ENCODE measurements around the gene ALDH3A2. TPM values are rescaled to one million over a fixed set of nuclear protein-coding genes. Genes with fewer than 3 reads are reported as not detected.

The ALDH3A2 gene
- total and polyA plus RNA-seq, 9 donors = 26.6 to 39.4 (median 32.9) TPM

- H3K4me1 ChIP-seq (ENCODE audit: control insufficient read depth, insufficient read depth, low read length) = peaks cover 38% of the 10 kb centered on the region
- no peak overlapping the region for H3K4me3 ChIP-seq (ENCODE audit: low read length)
- peak; percentile 54 for DNase-seq
- H3K27ac ChIP-seq (ENCODE audit: low read length) = peak overlapping the region; percentile 74
- no peaks in the 10 kb centered on the region for H3K36me3 ChIP-seq (ENCODE audit: control insufficient read depth, insufficient read depth, low read length)
- no peaks in the 10 kb centered on the region for H3K27me3 ChIP-seq (ENCODE audit: control insufficient read depth, insufficient read depth, low read length)
- WGBS (ENCODE audit: insufficient coverage) = 65% methylated on average over 10 of the region's 10 CpGs
- H3K9me3 ChIP-seq (replicated peaks; ENCODE audit: control insufficient read depth, low read depth, low read length) = no peaks in the 10 kb centered on the region
Measured at GRCh38 chr17:19703106-19703827, 54.7 kb downstream of the ALDH3A2 start.

GRCh38 chr17:19703828-19704613 is 55.5 kb downstream of the ALDH3A2 start:
- whole genome bisulfite sequencing (ENCODE audit: insufficient coverage) = 46% methylated on average over 11 of the region's 17 CpGs
- Histone ChIP-seq H3K36me3 (ENCODE audit: control insufficient read depth, insufficient read depth, low read length) (no peaks in the 10 kb centered on the region), H3K4me1 (ENCODE audit: control insufficient read depth, insufficient read depth, low read length) (peaks cover 38% of the 10 kb centered on the region), H3K27ac (ENCODE audit: low read length) (peak overlapping the region; percentile 74), H3K9me3 (replicated peaks; ENCODE audit: control insufficient read depth, low read depth, low read length) (no peaks in the 10 kb centered on the region), H3K27me3 (ENCODE audit: control insufficient read depth, insufficient read depth, low read length) (no peaks in the 10 kb centered on the region), H3K4me3 (ENCODE audit: low read length) (no peak overlapping the region)
- DNase-seq = no peak

GRCh38 chr17:19705201-19705600 is 56.6 kb downstream of the ALDH3A2 start:
- Histone ChIP-seq H3K4me3 (ENCODE audit: low read length) (no peak overlapping the region), H3K36me3 (ENCODE audit: control insufficient read depth, insufficient read depth, low read length) (no peaks in the 10 kb centered on the region), H3K9me3 (replicated peaks; ENCODE audit: control insufficient read depth, low read depth, low read length) (no peaks in the 10 kb centered on the region), H3K27ac (ENCODE audit: low read length) (no peak overlapping the region), H3K27me3 (ENCODE audit: control insufficient read depth, insufficient read depth, low read length) (no peaks in the 10 kb centered on the region), H3K4me1 (ENCODE audit: control insufficient read depth, insufficient read depth, low read length) (peaks cover 38% of the 10 kb centered on the region)
- no peak for DNase-seq
- 94% methylated on average over 9 of the region's 13 CpGs for WGBS (ENCODE audit: insufficient coverage)

DNA sequence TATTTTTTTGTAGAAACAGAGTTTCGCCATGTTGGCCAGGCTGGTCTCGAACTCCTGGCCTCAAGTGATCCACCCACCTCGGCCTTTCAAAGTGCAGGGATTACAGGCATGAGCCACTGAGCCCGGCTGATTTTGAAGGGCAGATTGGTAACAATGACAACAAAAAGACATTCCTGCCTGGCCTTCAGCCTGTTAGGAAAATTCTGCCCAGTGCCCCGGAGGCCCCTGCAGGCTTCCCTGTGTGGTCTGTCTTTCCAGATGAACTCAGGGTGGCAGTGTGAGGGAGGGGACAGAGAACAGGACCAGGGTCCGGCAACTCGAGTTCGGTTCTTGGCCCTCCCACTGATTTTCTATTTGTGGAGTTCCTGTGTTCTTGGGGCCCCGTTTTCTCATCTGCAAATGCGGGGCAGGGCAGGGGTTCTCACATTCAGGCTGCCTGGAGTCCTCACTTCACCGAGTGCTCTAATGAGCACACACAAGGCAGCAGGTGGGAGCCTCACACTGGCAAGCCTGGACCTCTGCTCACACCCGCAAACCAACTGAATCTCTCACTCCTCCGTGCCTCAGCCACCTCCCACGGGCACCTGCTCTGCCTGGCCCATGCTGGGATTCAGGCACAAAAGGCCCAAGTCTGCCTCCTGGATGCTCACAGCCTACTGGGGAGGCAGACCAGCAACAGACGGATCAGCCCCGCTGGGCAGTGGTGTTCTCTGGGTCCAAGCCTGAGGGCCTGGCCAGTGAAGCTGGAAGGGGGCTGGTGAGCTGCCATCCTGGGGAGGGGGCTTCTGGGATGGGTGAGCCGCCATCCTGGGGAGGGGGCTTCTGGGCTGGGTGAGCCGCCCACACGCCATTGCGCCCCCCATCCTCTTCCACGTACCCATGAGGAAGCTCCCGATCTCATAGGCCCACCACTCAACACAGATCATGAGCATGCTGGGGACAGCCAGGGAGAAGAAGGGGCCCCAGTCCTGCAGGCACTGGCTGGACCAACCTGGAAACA is 57.5 kb downstream of the ALDH3A2 start:
- Histone ChIP-seq H3K4me3 (ENCODE audit: low read length) (no peak overlapping the region), H3K27ac (ENCODE audit: low read length) (no peak overlapping the region), H3K4me1 (ENCODE audit: control insufficient read depth, insufficient read depth, low read length) (peaks cover 38% of the 10 kb centered on the region), H3K27me3 (ENCODE audit: control insufficient read depth, insufficient read depth, low read length) (no peaks in the 10 kb centered on the region), H3K36me3 (ENCODE audit: control insufficient read depth, insufficient read depth, low read length) (no peaks in the 10 kb centered on the region), H3K9me3 (replicated peaks; ENCODE audit: control insufficient read depth, low read depth, low read length) (no peaks in the 10 kb centered on the region)
- no peak for DNase-seq
- WGBS (ENCODE audit: insufficient coverage) = 66% methylated on average over 11 of the region's 22 CpGs

GRCh38 chr17:19706791-19707727 is 58.5 kb downstream of the ALDH3A2 start:
- WGBS (ENCODE audit: insufficient coverage) = 67% methylated on average over 6 of the region's 12 CpGs
- no peaks in the 10 kb centered on the region for H3K36me3 ChIP-seq (ENCODE audit: control insufficient read depth, insufficient read depth, low read length)
- H3K4me3 ChIP-seq (ENCODE audit: low read length) = no peak overlapping the region
- DNase-seq = no peak
- H3K27ac ChIP-seq (ENCODE audit: low read length) = no peak overlapping the region
- H3K4me1 ChIP-seq (ENCODE audit: control insufficient read depth, insufficient read depth, low read length) = peaks cover 38% of the 10 kb centered on the region
- no peaks in the 10 kb centered on the region for H3K27me3 ChIP-seq (ENCODE audit: control insufficient read depth, insufficient read depth, low read length)
- H3K9me3 ChIP-seq (replicated peaks; ENCODE audit: control insufficient read depth, low read depth, low read length) = no peaks in the 10 kb centered on the region

DNA sequence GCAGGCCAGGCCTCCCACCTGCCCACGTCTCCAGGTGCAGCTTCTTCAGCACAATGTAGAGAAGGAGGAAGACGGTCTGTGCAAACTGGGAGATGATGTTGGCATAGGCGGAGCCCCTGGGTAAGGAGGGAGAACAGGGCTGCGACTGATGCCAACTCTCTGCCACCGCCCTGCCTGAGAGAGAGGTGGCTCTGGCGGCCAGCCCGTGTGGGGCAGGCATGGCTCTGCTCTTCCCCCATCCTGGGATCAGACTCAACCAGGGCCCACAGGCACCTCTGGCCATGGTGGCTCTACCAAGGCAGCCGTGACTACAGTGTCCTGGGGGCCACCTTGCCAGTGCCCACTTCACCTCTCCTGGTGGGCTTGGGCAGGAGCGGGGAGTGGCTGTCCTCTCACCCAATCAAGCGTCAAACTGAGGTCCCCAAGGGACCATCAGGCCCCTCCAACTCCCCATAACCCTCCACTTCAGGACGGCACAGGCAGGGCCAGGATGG is 59.2 kb downstream of the ALDH3A2 start:
- Histone ChIP-seq H3K4me1 (ENCODE audit: control insufficient read depth, insufficient read depth, low read length) (peaks cover 37% of the 10 kb centered on the region), H3K9me3 (replicated peaks; ENCODE audit: control insufficient read depth, low read depth, low read length) (no peaks in the 10 kb centered on the region), H3K27me3 (ENCODE audit: control insufficient read depth, insufficient read depth, low read length) (no peaks in the 10 kb centered on the region), H3K36me3 (ENCODE audit: control insufficient read depth, insufficient read depth, low read length) (no peaks in the 10 kb centered on the region), H3K27ac (ENCODE audit: low read length) (no peak overlapping the region), H3K4me3 (ENCODE audit: low read length) (no peak overlapping the region)
- WGBS (ENCODE audit: insufficient coverage) = 91% methylated on average over 8 of the region's 11 CpGs
- DNase-seq = no peak

DNA sequence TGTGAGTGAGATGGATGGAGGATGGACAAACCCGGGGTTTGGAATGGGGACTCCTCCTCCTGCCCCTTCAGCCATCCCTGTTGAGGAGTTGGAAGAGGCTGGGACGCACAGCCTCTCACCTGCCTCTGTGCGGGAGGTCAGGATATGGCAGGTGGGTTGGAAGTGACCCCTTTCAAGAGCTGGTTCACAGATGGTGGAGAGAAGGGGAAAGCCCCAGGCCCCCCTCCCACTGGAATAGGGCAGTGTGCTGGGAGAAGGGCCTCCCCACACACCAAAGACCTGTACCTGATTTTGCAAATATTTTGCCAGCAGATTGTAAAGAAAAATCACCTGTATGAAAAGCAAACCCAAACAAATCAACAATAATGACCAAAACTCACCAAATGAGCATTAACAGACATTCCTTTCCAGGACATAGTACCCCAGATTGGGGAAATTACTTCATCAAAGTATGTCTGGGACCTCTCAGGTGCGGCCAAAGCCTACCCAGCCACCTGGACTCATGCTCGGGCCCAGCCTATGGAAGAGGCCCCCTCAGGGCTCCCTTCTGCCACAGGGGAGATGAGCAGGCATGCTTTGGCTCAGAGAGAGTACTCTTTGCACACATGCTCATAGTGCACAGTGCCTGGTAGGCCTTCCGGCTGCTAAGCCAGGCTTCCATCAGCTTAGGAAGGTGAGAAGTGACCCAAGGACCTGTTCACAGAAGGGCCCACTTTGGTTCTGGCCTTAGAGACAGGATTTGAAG is 60.1 kb downstream of the ALDH3A2 start:
- WGBS (ENCODE audit: insufficient coverage) = 75% methylated on average over 3 of the region's 6 CpGs
- Histone ChIP-seq H3K27me3 (ENCODE audit: control insufficient read depth, insufficient read depth, low read length) (no peaks in the 10 kb centered on the region), H3K27ac (ENCODE audit: low read length) (no peak overlapping the region), H3K4me1 (ENCODE audit: control insufficient read depth, insufficient read depth, low read length) (peaks cover 29% of the 10 kb centered on the region), H3K36me3 (ENCODE audit: control insufficient read depth, insufficient read depth, low read length) (no peaks in the 10 kb centered on the region), H3K9me3 (replicated peaks; ENCODE audit: control insufficient read depth, low read depth, low read length) (no peaks in the 10 kb centered on the region), H3K4me3 (ENCODE audit: low read length) (no peak overlapping the region)
- DNase-seq = no peak

GRCh38 chr17:19709841-19710240 is 61.3 kb downstream of the ALDH3A2 start:
- 80% methylated on average over 1 of the region's 3 CpGs for WGBS (ENCODE audit: insufficient coverage)
- DNase-seq = no peak
- Histone ChIP-seq H3K9me3 (replicated peaks; ENCODE audit: control insufficient read depth, low read depth, low read length) (no peaks in the 10 kb centered on the region), H3K4me1 (ENCODE audit: control insufficient read depth, insufficient read depth, low read length) (peaks cover 16% of the 10 kb centered on the region), H3K27ac (ENCODE audit: low read length) (no peak overlapping the region), H3K36me3 (ENCODE audit: control insufficient read depth, insufficient read depth, low read length) (no peaks in the 10 kb centered on the region), H3K27me3 (ENCODE audit: control insufficient read depth, insufficient read depth, low read length) (no peaks in the 10 kb centered on the region), H3K4me3 (ENCODE audit: low read length) (no peak overlapping the region)

Measured in muscle of leg (tissue), 11 donors.